Measurements from ENCODE around the gene FTCD. TPM values are rescaled to one million over a fixed set of nuclear protein-coding genes. Genes with fewer than 3 reads are reported as not detected.

Gene FTCD
- total and polyA plus RNA-seq, 2 of the 8 experiments (the other 6 are each of a cell fraction or from before 2014, with no cell fraction given) = 3.3 to 4.9 TPM

GRCh38 chr21:46145840-46146691 lies 9.3 kb downstream of the FTCD start (continued):
- TF ChIP-seq CHD1 (IDR thresholded peaks at IDR 0.05; ENCODE audit: low read depth, low read length) (no peak), GTF2F1 (IDR thresholded peaks at IDR 0.05; ENCODE audit: borderline replicate concordance, low read depth, low read length) (no peak)

Measured in H1 (cell line).